Left lung (tissue), 10 donors: ENCODE results near the gene EIF2B1. TPM values are rescaled to one million over a fixed set of nuclear protein-coding genes. Genes with fewer than 3 reads are reported as not detected.

Experiments
- ATAC-seq: fragments of 200-7000 bp; cut with Tn5 transposase; one replicate; pipeline ENCODE4 v1.9.1; 2020; ENCODE audit warnings: moderate library complexity
- DNase-seq, 4 donors: peaks; one replicate each; pipeline ENCODE4 v3.0.0-alpha.2; 2013 to 2020
- H3K27ac ChIP-seq, 2 donors: fragments of 200-600 bp; sonication (generic) in 1 of 2; one replicate each; pipeline versions ENCODE4 v1.5.0 to v1.8.0; 2020 to 2021
- H3K27me3 ChIP-seq, 2 donors: fragments of 200-600 bp; sonication (generic) in 1 of 2; one replicate each; pipeline versions ENCODE4 v1.5.0 to v1.8.0; 2020 to 2021
- H3K36me3 ChIP-seq, 2 donors: fragments of 200-600 bp; sonication (generic) in 1 of 2; one replicate each; pipeline versions ENCODE4 v1.5.0 to v1.8.0; 2020 to 2021
- H3K4me1 ChIP-seq, 2 donors: fragments of 200-600 bp; one replicate each; pipeline ENCODE4 v1.8.0; 2021
- H3K4me3 ChIP-seq, 2 donors: fragments of 200-600 bp; sonication (generic) in 1 of 2; one replicate each; pipeline versions ENCODE4 v1.5.0 to v1.8.0; 2020 to 2021; ENCODE audit warnings: mild to moderate bottlenecking in 1 of 2
- H3K9me3 ChIP-seq, 2 donors: fragments of 200-600 bp; sonication (generic) in 1 of 2; one replicate each; pipeline versions ENCODE4 v1.5.0 to v1.8.0; 2020 to 2021
- CTCF ChIP-seq, 2 donors: fragments of 200-600 bp; sonication (generic) in 1 of 2; IDR thresholded peaks; one replicate each; pipeline versions ENCODE4 v1.5.0 to v1.8.0; 2021; ENCODE audit warnings: antibody characterized with exemption in 2 of 2
- intact Hi-C, 2 donors: fragments of 100-400 bp; cut with DNase I; formaldehyde crosslinking; loops; one replicate each; pipeline versions ENCODE4 v1.11.2 to v1.14.2; 2022
- polyA plus RNA-seq, 6 donors: library from polyadenylated mRNA; unstranded; fragments of 120-200 nt; gene quantifications; one replicate each; pipeline ENCODE4 v1.2.1, GENCODE V29; 2013; ENCODE audit not compliant: insufficient read length in 6 of 6
- total RNA-seq, 2 donors: library from RNA; stranded (reverse); fragmentation: NEBNext Ultra II Directional; extraction: Animal tissue kit (Norgen Biotek cat#: 25700); gene quantifications; one replicate each; pipeline ENCODE4 v1.2.1, GENCODE V29; 2021
- donor health status: DM: no; HTN: yes; CAD: no.
- donor health status: DM: no; HTN: no; CAD: no.

EIF2B1 gene
- total and polyA plus RNA-seq, 8 donors: 40.7 to 73.4 (median 66.8) TPM

- Histone ChIP-seq H3K27ac (no peak overlapping the region), H3K27me3 (no peaks in the 10 kb centered on the region), H3K4me3 (no peak overlapping the region), H3K4me1 (no peaks in the 10 kb centered on the region), H3K9me3 (no peaks in the 10 kb centered on the region), H3K36me3 (peaks cover 5 to 87% of the 10 kb centered on the region in 2 donors)
- ATAC-seq (no peak), DNase-seq (no peak)
- TF ChIP-seq CTCF (IDR thresholded peaks at IDR 0.05): no peak
- intact Hi-C loops: no loop called here
Measured at GRCh38 chr12:123648401-123648800, 14.9 kb upstream of the EIF2B1 start.

- H3K36me3 ChIP-seq: peaks cover 5 to 86% of the 10 kb centered on the region in 2 donors
Measured at GRCh38 chr12:123645878-123646277, 12.4 kb upstream of the EIF2B1 start.

GRCh38 chr12:123645380-123645779, 11.9 kb upstream of the EIF2B1 start:
- intact Hi-C loops: no loop called here
- Histone ChIP-seq H3K4me3 (no peak overlapping the region), H3K27ac (no peak overlapping the region), H3K4me1 (no peaks in the 10 kb centered on the region), H3K27me3 (no peaks in the 10 kb centered on the region), H3K9me3 (no peaks in the 10 kb centered on the region), H3K36me3 (peaks cover 5 to 86% of the 10 kb centered on the region in 2 donors)
- no peak for TF ChIP-seq CTCF (IDR thresholded peaks at IDR 0.05)
- ATAC-seq (no peak), DNase-seq (no peak)

More at GRCh38 chr12:123645878-123646277, 12.4 kb upstream of the EIF2B1 start:
- H3K4me1 ChIP-seq: no peaks in the 10 kb centered on the region
- ATAC-seq: no peak
- intact Hi-C loops: no loop called here
- TF ChIP-seq CTCF (IDR thresholded peaks at IDR 0.05): no peak
- DNase-seq: no peak
- no peak overlapping the region for H3K27ac ChIP-seq
- H3K27me3 ChIP-seq: no peaks in the 10 kb centered on the region
- H3K9me3 ChIP-seq: no peaks in the 10 kb centered on the region
- no peak overlapping the region for H3K4me3 ChIP-seq

GRCh38 chr12:123643911-123644310, 10.4 kb upstream of the EIF2B1 start:
- no peak for TF ChIP-seq CTCF (IDR thresholded peaks at IDR 0.05)
- ATAC-seq: peak; percentile 83
- Histone ChIP-seq H3K36me3 (peaks cover 5 to 80% of the 10 kb centered on the region in 2 donors), H3K9me3 (no peaks in the 10 kb centered on the region), H3K4me1 (no peaks in the 10 kb centered on the region), H3K4me3 (no peak overlapping the region), H3K27ac (peak overlapping the region in 1 of 2 donors; percentile 7), H3K27me3 (no peaks in the 10 kb centered on the region)
- DNase-seq: no peak
- intact Hi-C loops: no loop called here

GRCh38 chr12:123634142-123634561, 666 bp upstream of the EIF2B1 start:
- TF ChIP-seq CTCF (IDR thresholded peaks at IDR 0.05): no peak
- ATAC-seq: no peak

More at GRCh38 chr12:123634142-123634561, 666 bp upstream of the EIF2B1 start:
- H3K4me1 ChIP-seq: peaks cover 8 to 24% of the 10 kb centered on the region in 2 donors
- peaks cover 4 to 30% of the 10 kb centered on the region in 2 donors for H3K36me3 ChIP-seq
- peak overlapping the region; percentile 72 to 94 for H3K4me3 ChIP-seq
- no peaks in the 10 kb centered on the region for H3K27me3 ChIP-seq
- intact Hi-C loops: no loop called here
- no peak for DNase-seq
- peak overlapping the region; percentile 40 to 87 for H3K27ac ChIP-seq
- no peaks in the 10 kb centered on the region for H3K9me3 ChIP-seq
